GM12878 (cell line): Measurements from ENCODE around the gene ATP7B. TPM values are rescaled to one million over a fixed set of nuclear protein-coding genes. Genes with fewer than 3 reads are reported as not detected.

ENCODE experiments used
- ATAC-seq: fragments of 200-7000 bp; cut with Tn5 transposase; 3 replicates; pipeline ENCODE4 v1.9.1; 2020; ENCODE audit warnings: mild to moderate bottlenecking, moderate library complexity
- BruUV-seq: library from RNA; stranded (reverse); fragments of 400-500 nt; replicated peaks from 2 replicates; lab custom pipeline; 2021; lab: Mats Ljungman, UMichigan
- CTCF ChIA-PET: fragments of 300-600 bp; sonication (Branson Sonifier 250); formaldehyde crosslinking; extraction: SDS; loops from one replicate; lab custom pipeline; 2021; ENCODE audit warnings: inconsistent platforms; lab: Yijun Ruan, JAX
- POLR2A ChIA-PET: fragments of 350-600 bp; formaldehyde crosslinking; extraction: SDS; loops from one replicate; lab custom pipeline; 2021; ENCODE audit warnings: inconsistent platforms; lab: Charles Lee
- RAD21 ChIA-PET: fragments of 300-600 bp; sonication (Branson Sonifier 250); formaldehyde crosslinking; loops from one replicate; lab custom pipeline; 2023; ENCODE audit warnings: antibody characterized with exemption; ENCODE audit not compliant: unreplicated experiment; lab: Charles Lee
- SMC1A ChIA-PET: fragments of 300-600 bp; sonication (Branson Sonifier 250); formaldehyde crosslinking; loops from one replicate; lab custom pipeline; 2023; ENCODE audit not compliant: unreplicated experiment, uncharacterized antibody; lab: Charles Lee
- DNase-seq: peaks from one replicate; pipeline ENCODE4 v3.0.0-alpha.2; 2011; ENCODE audit warnings: low read depth, low spot score
- FAIRE-seq: peaks from 3 replicates; lab custom pipeline; 2011; peaks lifted over from hg19 to GRCh38; lab: Jason Lieb, UNC
- H2AFZ ChIP-seq: 2 replicates; pipeline ENCODE4 v1.6.0; 2011; ENCODE audit warnings: low read depth, low read length, control low read depth; ENCODE audit not compliant: control insufficient read depth
- H3K27ac ChIP-seq: 2 replicates; pipeline ENCODE4 v1.5.1; 2011; ENCODE audit warnings: control low read depth; ENCODE audit not compliant: control insufficient read depth, insufficient read depth
- H3K27me3 ChIP-seq, 2 experiments: replicated peaks in 1 of 2; 2 replicates each; pipeline versions ENCODE4 v1.6.0 to v1.6.1; 2011; ENCODE audit warnings: low read length in 1 of 2; ENCODE audit not compliant: control insufficient read depth in 2 of 2, insufficient read depth in 2 of 2
- H3K36me3 ChIP-seq, 2 experiments: 2 replicates each; pipeline ENCODE4 v1.5.1; 2011; ENCODE audit warnings: low read length in 1 of 2; ENCODE audit not compliant: control insufficient read depth in 2 of 2, insufficient read depth in 2 of 2
- H3K4me1 ChIP-seq: 2 replicates; pipeline ENCODE4 v1.6.1; 2011; ENCODE audit warnings: mild to moderate bottlenecking, low read length, moderate library complexity, mixed read lengths; ENCODE audit not compliant: control insufficient read depth, insufficient read depth
- H3K4me2 ChIP-seq: 2 replicates; pipeline ENCODE4 v1.6.0; 2011; ENCODE audit warnings: control low read depth; ENCODE audit not compliant: control insufficient read depth, insufficient read depth
- H3K4me3 ChIP-seq: fragments of 200-600 bp; sonication (generic); 2 replicates; pipeline ENCODE4 v1.5.1; 2016
- H3K79me2 ChIP-seq: 2 replicates; pipeline ENCODE4 v1.6.0; 2011; ENCODE audit warnings: low read length; ENCODE audit not compliant: control insufficient read depth, insufficient read depth
- H3K9ac ChIP-seq: 2 replicates; pipeline ENCODE4 v1.8.0; 2011; ENCODE audit warnings: low read length, control low read depth, mixed read lengths; ENCODE audit not compliant: control insufficient read depth, insufficient read depth
- H3K9me3 ChIP-seq: replicated peaks from 3 replicates; pipeline ENCODE4 v1.5.1; 2011; ENCODE audit warnings: mild to moderate bottlenecking, low read length; ENCODE audit not compliant: control insufficient read depth, insufficient read depth
- H4K20me1 ChIP-seq: 2 replicates; pipeline ENCODE4 v1.6.0; 2011; ENCODE audit not compliant: control insufficient read depth, insufficient read depth
- CHD4 ChIP-seq: fragments of 200-600 bp; sonication (generic); IDR thresholded peaks from 2 replicates; pipeline ENCODE4 v1.6.1; 2016; ENCODE audit warnings: mild to moderate bottlenecking
- FOS ChIP-seq: IDR thresholded peaks from 3 replicates; pipeline ENCODE4 v1.6.1; 2011; ENCODE audit warnings: borderline replicate concordance; ENCODE audit not compliant: insufficient read length; ENCODE audit errors: extremely low read depth
- GATAD2B ChIP-seq: fragments of 450-650 bp; conservative IDR thresholded peaks from 2 replicates; pipeline ENCODE4 v1.6.1; 2017; ENCODE audit warnings: low read depth, mild to moderate bottlenecking, moderate library complexity
- HDAC2 ChIP-seq: fragments of 200-600 bp; sonication (generic); IDR thresholded peaks from 2 replicates; pipeline ENCODE4 v1.6.1; 2017
- KLF5 ChIP-seq: fragments of 450-650 bp; IDR thresholded peaks from 2 replicates; pipeline ENCODE4 v1.6.1; 2014; ENCODE audit warnings: mild to moderate bottlenecking; ENCODE audit not compliant: partially characterized antibody
- MYB ChIP-seq: fragments of 150-350 bp; IDR thresholded peaks from 2 replicates; pipeline ENCODE4 v1.6.1; 2014; ENCODE audit warnings: mild to moderate bottlenecking, low read depth, low read length, borderline replicate concordance
- NR2C1 ChIP-seq: fragments of 450-650 bp; IDR thresholded peaks from 2 replicates; pipeline ENCODE4 v1.6.1; 2017; ENCODE audit warnings: antibody characterized with exemption, mild to moderate bottlenecking, moderate library complexity
- PML ChIP-seq: IDR thresholded peaks from 2 replicates; pipeline ENCODE4 v1.6.1; 2012; ENCODE audit warnings: low read length, inconsistent platforms
- POLR2A ChIP-seq: IDR thresholded peaks from 2 replicates; pipeline ENCODE4 v1.6.1; 2011; ENCODE audit warnings: low read depth, mild to moderate bottlenecking, low read length
- POU2F2 ChIP-seq: IDR thresholded peaks from 3 replicates; pipeline ENCODE4 v1.6.1; 2011; ENCODE audit warnings: low read depth, mild to moderate bottlenecking, low read length, borderline replicate concordance
- RBBP5 ChIP-seq: fragments of 200-600 bp; sonication (generic); conservative IDR thresholded peaks from 2 replicates; pipeline ENCODE4 v1.6.1; 2016
- SREBF2 ChIP-seq: IDR thresholded peaks from 2 replicates; pipeline ENCODE4 v1.6.1; 2012; ENCODE audit warnings: mild to moderate bottlenecking, low read length
- STAT3 ChIP-seq: IDR thresholded peaks from 2 replicates; pipeline ENCODE4 v1.6.1; 2011; ENCODE audit warnings: low read depth, low read length, improper control_type of control experiment
- WGBS: methylation state at CpG from one replicate; pipeline ENCODE4 v1.1.6; 2016; ENCODE audit warnings: low lambda C conversion rate; ENCODE audit not compliant: insufficient replicate concordance, insufficient coverage; ENCODE audit errors: missing lambda C conversion rate; 5-methylcytosine and 5-hydroxymethylcytosine counted together
- in situ Hi-C: fragments of 300-500 bp; cut with MboI; formaldehyde crosslinking; loops from 9 replicates; pipeline ENCODE4 v1.14.3; 2018; ENCODE audit warnings: mixed read lengths
- intact Hi-C: fragments of 100-400 bp; cut with micrococcal nuclease; formaldehyde crosslinking; loops from one replicate; pipeline ENCODE4 v1.14.2; 2022; ENCODE audit not compliant: unreplicated experiment
- polyA plus RNA-seq, 11 experiments: library from polyadenylated mRNA; depleted of rRNA in 4 of 11; unstranded in 6 of 11; stranded (reverse) in 5 of 11; fragments of >200 nt; fragmentation: Nextera tagmentation in 4 of 11; fragmentation: Illumina TruSeq in 1 of 11; extraction: Ambion mirVana in 4 of 11; extraction: Trizol in 1 of 11; gene quantifications; 1 replicate in 1 of 11; 2 replicates in 10 of 11; pipeline versions ENCODE4 v1.2.1 to v1.2.3, GENCODE V29; 2011 to 2016; ENCODE audit warnings: inconsistent platforms in 2 of 11, missing spikeins in 2 of 11, low read depth in 1 of 11
- total RNA-seq, 4 experiments: library from RNA; depleted of rRNA in 3 of 4; stranded (reverse); fragments of >200 nt in 3 of 4; fragmentation: Illumina TruSeq in 1 of 4; extraction: Trizol in 1 of 4; gene quantifications; 2 replicates each; pipeline versions ENCODE4 v1.2.1 to v1.2.3, GENCODE V29; 2013 to 2021
- TF ChIP-seq, protein P1 (sequence below): fragments of 450-650 bp; IDR thresholded peaks from 2 replicates; pipeline ENCODE4 v1.6.1; 2017; ENCODE audit warnings: mild to moderate bottlenecking, low read depth, inconsistent platforms; ENCODE audit not compliant: poor library complexity, severe bottlenecking
- TF ChIP-seq, protein P2 (sequence below): IDR thresholded peaks from 2 replicates; pipeline ENCODE4 v1.6.1; 2012; ENCODE audit warnings: low read depth, low read length, improper control_type of control experiment

ATP7B gene
- total and polyA plus RNA-seq, 10 of the 15 experiments (the other 5 are each of a cell fraction or from before 2014, with no cell fraction given), result under 0.01 to 1.1 (median 0.06) TPM; not detected in 2

DNA sequence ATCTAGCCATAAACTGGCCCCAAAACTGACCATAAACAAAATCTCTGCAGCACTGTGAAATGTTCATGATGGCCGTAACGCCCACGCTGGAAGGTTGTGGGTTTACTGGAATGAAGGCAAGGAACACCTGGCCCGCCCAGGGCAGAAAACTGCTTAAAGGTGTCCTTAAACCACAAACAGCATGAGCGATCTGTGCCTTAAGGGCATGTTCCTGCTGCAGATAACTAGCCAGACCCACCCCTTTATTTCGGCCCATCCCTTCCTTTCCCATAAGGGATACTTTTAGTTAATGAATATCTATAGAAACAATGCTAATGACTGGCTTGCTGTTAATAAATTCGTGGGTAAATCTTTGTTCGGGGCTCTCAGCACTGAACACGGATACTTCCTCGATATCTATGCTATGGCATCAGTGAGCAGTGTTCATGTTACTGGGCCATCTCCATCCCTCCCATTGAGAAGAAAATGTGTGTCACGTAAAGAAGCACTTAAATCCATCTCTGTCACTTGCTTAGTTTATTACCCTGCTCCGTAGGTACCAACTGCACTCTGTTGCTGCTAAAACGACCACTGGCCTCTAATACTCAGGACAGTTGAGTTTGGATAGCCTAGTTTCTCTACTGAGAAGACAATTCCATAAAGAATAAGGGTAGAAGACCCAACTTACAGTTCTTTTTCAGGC lies 5.3 kb downstream of the ATP7B start:
- no TSS peak for BruUV-seq
- no peak overlapping the region for H3K27ac ChIP-seq
- in situ Hi-C loops, result no loop called here
- no peak overlapping the region for H3K4me3 ChIP-seq
- H3K79me2 ChIP-seq, result no peaks in the 10 kb centered on the region
- ChIA-PET SMC1A (no interaction called here), CTCF (no interaction called here), RAD21 (no interaction called here), POLR2A (no interaction called here)
- TF ChIP-seq HDAC2 (no peak), SREBF2 (no peak), POLR2A (no peak), KLF5 (no peak), STAT3 (no peak), POU2F2 (no peak), MYB (no peak), CHD4 (no peak), RBBP5 (no peak), GATAD2B (no peak), FOS (no peak), NR2C1 (no peak), PML (no peak)
- TF ChIP-seq, protein P1, sequence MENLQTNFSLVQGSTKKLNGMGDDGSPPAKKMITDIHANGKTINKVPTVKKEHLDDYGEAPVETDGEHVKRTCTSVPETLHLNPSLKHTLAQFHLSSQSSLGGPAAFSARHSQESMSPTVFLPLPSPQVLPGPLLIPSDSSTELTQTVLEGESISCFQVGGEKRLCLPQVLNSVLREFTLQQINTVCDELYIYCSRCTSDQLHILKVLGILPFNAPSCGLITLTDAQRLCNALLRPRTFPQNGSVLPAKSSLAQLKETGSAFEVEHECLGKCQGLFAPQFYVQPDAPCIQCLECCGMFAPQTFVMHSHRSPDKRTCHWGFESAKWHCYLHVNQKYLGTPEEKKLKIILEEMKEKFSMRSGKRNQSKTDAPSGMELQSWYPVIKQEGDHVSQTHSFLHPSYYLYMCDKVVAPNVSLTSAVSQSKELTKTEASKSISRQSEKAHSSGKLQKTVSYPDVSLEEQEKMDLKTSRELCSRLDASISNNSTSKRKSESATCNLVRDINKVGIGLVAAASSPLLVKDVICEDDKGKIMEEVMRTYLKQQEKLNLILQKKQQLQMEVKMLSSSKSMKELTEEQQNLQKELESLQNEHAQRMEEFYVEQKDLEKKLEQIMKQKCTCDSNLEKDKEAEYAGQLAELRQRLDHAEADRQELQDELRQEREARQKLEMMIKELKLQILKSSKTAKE, result no peak
- TF ChIP-seq, protein P2, sequence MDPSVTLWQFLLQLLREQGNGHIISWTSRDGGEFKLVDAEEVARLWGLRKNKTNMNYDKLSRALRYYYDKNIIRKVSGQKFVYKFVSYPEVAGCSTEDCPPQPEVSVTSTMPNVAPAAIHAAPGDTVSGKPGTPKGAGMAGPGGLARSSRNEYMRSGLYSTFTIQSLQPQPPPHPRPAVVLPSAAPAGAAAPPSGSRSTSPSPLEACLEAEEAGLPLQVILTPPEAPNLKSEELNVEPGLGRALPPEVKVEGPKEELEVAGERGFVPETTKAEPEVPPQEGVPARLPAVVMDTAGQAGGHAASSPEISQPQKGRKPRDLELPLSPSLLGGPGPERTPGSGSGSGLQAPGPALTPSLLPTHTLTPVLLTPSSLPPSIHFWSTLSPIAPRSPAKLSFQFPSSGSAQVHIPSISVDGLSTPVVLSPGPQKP, result no peak
- DNase-seq, result no peak
- no peaks in the 10 kb centered on the region for H3K9me3 ChIP-seq
- no peak overlapping the region for H3K9ac ChIP-seq
- no peak overlapping the region for H3K4me2 ChIP-seq
- H2AFZ ChIP-seq, result no peak overlapping the region
- peaks cover under 1 to 11% of the 10 kb centered on the region in 2 experiments; a peak in 3 of 4 replicates for H3K27me3 ChIP-seq
- 55% methylated on average over 13 of the region's 13 CpGs for WGBS
- H3K4me1 ChIP-seq, result no peaks in the 10 kb centered on the region; the same call in 1 of the 2 replicates
- no peaks in the 10 kb centered on the region for H3K36me3 ChIP-seq
- no peak for ATAC-seq
- no peaks in the 10 kb centered on the region for H4K20me1 ChIP-seq
- FAIRE-seq, result no peak
- intact Hi-C loops, result no loop called here
